Measurements from ENCODE around the gene LYG1. TPM values are rescaled to one million over a fixed set of nuclear protein-coding genes. Genes with fewer than 3 reads are reported as not detected.

The LYG1 gene
- total and polyA plus RNA-seq, 2 of the 8 experiments (the other 6 are each of a cell fraction or from before 2014, with no cell fraction given) = 0.68 to 0.86 TPM

DNA sequence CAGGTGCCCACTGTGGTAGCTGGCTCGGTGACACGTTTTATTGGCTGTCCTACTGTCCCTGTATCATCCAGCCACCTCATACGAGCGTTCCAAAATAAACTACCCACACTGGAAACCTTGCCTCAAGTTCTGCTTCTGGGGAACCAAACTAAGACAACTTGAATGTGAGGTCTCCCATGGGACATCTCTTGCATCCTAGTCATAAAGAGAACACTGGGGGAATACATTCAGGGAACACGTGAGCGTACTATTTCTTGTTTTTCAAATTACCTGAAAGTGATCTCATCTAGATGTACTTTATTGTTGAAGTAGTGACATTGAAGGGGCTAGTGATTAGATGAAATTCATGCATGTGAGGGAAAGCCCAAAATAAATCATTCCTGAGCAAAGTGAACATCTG is 60.6 kb downstream of the LYG1 start (continued):
- TF ChIP-seq RAD21 (IDR thresholded peaks at IDR 0.05 in 1 of 2, conservative IDR thresholded peaks at IDR 0.05 in 1 of 2; ENCODE audit: low read depth in 2 of 2, low read length in 2 of 2) (no peak), CHD1 (IDR thresholded peaks at IDR 0.05; ENCODE audit: low read depth, low read length) (no peak)

Measured in H1 (cell line).